ENCODE results near the gene KRTAP10-8. TPM values are rescaled to one million over a fixed set of nuclear protein-coding genes. Genes with fewer than 3 reads are reported as not detected.
"Not testable (repeated sequence)": the region's sequence is repeated elsewhere in the genome, so short reads cannot be mapped to it uniquely, and the experiment has no call there.

Gene KRTAP10-8
- total RNA-seq, 1 donor from 2014 or later: not detected

GRCh38 chr21:44628707-44629391, 17.0 kb downstream of the KRTAP10-8 start:
- TF ChIP-seq, protein P1, sequence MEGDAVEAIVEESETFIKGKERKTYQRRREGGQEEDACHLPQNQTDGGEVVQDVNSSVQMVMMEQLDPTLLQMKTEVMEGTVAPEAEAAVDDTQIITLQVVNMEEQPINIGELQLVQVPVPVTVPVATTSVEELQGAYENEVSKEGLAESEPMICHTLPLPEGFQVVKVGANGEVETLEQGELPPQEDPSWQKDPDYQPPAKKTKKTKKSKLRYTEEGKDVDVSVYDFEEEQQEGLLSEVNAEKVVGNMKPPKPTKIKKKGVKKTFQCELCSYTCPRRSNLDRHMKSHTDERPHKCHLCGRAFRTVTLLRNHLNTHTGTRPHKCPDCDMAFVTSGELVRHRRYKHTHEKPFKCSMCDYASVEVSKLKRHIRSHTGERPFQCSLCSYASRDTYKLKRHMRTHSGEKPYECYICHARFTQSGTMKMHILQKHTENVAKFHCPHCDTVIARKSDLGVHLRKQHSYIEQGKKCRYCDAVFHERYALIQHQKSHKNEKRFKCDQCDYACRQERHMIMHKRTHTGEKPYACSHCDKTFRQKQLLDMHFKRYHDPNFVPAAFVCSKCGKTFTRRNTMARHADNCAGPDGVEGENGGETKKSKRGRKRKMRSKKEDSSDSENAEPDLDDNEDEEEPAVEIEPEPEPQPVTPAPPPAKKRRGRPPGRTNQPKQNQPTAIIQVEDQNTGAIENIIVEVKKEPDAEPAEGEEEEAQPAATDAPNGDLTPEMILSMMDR (IDR thresholded peaks at IDR 0.05): no peak
- intact Hi-C loops (cut with DNase I): no loop called here
- Histone ChIP-seq H3K36me3 (no peaks in the 10 kb centered on the region), H3K27me3 (no peaks in the 10 kb centered on the region), H3K9me3 (peaks cover 12% of the 10 kb centered on the region), H3K4me3 (no peak overlapping the region), H3K4me1 (no peaks in the 10 kb centered on the region), H3K27ac (no peak overlapping the region)
- DNase-seq: no peak
- peak; percentile 33 for ATAC-seq

DNA sequence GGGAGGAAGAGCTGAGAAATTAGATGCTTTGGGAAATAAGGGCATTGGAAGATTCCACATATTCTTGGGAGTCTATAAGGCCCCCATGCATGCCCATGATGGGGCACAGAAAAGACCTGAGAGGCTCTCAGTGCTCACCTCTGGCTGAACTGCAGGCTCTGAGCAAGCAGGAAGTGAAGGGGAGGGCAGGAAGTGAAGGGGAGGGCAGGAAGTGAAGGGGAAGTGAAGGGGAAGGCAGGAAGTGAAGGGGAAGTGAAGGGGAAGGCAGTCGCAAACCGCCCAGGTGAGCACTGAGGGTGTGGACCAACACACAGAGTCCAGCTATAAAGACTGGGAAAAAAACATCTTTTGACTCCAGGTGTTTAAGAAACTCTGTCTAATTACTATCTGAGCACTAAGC, 18.6 kb downstream of the KRTAP10-8 start:
- ATAC-seq (no peak), DNase-seq (no peak)
- H3K4me1 ChIP-seq: no peaks in the 10 kb centered on the region
- intact Hi-C loops (cut with DNase I): no loop called here
- H3K27me3 ChIP-seq: no peaks in the 10 kb centered on the region
- TF ChIP-seq, protein P1 (IDR thresholded peaks at IDR 0.05): no peak
- no peak overlapping the region for H3K27ac ChIP-seq
- H3K4me3 ChIP-seq: no peak overlapping the region
- H3K9me3 ChIP-seq: peaks cover 8% of the 10 kb centered on the region
- no peaks in the 10 kb centered on the region for H3K36me3 ChIP-seq

- intact Hi-C loops (cut with DNase I): no loop called here
- Histone ChIP-seq H3K4me3 (no peak overlapping the region), H3K36me3 (no peaks in the 10 kb centered on the region), H3K4me1 (no peaks in the 10 kb centered on the region), H3K9me3 (peaks cover 8% of the 10 kb centered on the region), H3K27me3 (no peaks in the 10 kb centered on the region), H3K27ac (no peak overlapping the region)
- TF ChIP-seq, protein P1 (IDR thresholded peaks at IDR 0.05): no peak
- no peak for ATAC-seq
- DNase-seq: no peak
Measured at GRCh38 chr21:44632067-44632466, 20.2 kb downstream of the KRTAP10-8 start.

DNA sequence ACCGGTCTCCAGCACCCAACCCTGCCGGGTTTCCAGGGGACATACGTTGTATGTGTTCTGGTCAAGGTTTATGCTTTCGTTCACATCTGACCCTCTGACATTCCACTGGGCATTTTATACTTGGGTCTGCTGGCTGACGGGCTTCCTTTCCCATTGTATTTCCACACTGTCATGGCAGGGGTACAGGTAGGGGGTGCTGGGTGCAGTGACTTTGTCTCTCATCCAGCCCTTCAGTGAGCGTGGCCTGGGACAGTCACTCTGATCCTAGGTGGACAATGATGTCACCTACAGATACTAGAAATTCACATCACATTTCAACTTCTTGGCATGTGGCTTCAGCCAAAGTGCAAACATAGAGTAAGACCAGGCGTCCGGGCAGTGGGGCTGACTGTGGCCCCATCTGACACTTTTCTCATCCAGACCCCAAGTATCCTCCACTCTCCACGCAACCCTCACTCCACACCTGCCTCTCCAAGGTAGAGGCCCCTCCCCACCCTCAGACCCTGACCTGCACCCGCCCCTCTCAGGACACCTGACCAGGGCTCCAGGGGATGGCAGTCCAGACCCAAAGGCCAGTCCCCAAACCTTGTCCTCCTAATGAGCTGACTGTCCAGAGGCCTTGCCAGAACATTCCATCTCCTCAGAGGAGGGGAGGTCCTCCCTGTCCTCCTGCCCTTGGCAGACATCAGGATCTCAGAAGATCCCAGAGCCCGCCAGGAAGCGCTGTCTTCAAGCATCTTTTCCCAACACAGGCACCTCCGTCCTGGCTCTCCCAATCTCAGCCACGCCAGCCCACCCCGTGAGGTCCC, 24.5 kb downstream of the KRTAP10-8 start:
- Histone ChIP-seq H3K4me3 (no peak overlapping the region), H3K36me3 (no peaks in the 10 kb centered on the region), H3K4me1 (no peaks in the 10 kb centered on the region), H3K27me3 (no peaks in the 10 kb centered on the region), H3K27ac (no peak overlapping the region), H3K9me3 (peaks cover 2% of the 10 kb centered on the region)
- intact Hi-C loops (cut with DNase I): no loop called here
- TF ChIP-seq, protein P1 (IDR thresholded peaks at IDR 0.05): no peak
- DNase-seq (no peak), ATAC-seq (peak; percentile 13)

GRCh38 chr21:44637018-44637850, 25.4 kb downstream of the KRTAP10-8 start, which contains the start of gene KRTAP10-10:
Gene KRTAP10-10, plus strand, starts transcription at chr21:44637356. Its CDS starts 62 bp downstream, at chr21:44637418.
- DNase-seq (no peak), ATAC-seq (peak; percentile 21)
- intact Hi-C loops (cut with DNase I): no loop called here
- Histone ChIP-seq H3K4me3 (no peak within 1 kb of the TSS), H3K27ac (no peak within 1 kb of the TSS), H3K4me1 (no peaks in the 10 kb centered on the region), H3K27me3 (no peaks in the 10 kb centered on the region), H3K36me3 (no peaks in the 10 kb centered on the region), H3K9me3 (no peaks in the 10 kb centered on the region)
- TF ChIP-seq, protein P1 (IDR thresholded peaks at IDR 0.05): no peak

GRCh38 chr21:44637851-44638348, 26.0 kb downstream of the KRTAP10-8 start:
- peak; percentile 8 for ATAC-seq
- H3K9me3 ChIP-seq; DNase-seq; H3K36me3 ChIP-seq; intact Hi-C loops (cut with DNase I); H3K27me3 ChIP-seq; H3K4me1 ChIP-seq; H3K4me3 ChIP-seq; H3K27ac ChIP-seq: not testable (repeated sequence)

DNA sequence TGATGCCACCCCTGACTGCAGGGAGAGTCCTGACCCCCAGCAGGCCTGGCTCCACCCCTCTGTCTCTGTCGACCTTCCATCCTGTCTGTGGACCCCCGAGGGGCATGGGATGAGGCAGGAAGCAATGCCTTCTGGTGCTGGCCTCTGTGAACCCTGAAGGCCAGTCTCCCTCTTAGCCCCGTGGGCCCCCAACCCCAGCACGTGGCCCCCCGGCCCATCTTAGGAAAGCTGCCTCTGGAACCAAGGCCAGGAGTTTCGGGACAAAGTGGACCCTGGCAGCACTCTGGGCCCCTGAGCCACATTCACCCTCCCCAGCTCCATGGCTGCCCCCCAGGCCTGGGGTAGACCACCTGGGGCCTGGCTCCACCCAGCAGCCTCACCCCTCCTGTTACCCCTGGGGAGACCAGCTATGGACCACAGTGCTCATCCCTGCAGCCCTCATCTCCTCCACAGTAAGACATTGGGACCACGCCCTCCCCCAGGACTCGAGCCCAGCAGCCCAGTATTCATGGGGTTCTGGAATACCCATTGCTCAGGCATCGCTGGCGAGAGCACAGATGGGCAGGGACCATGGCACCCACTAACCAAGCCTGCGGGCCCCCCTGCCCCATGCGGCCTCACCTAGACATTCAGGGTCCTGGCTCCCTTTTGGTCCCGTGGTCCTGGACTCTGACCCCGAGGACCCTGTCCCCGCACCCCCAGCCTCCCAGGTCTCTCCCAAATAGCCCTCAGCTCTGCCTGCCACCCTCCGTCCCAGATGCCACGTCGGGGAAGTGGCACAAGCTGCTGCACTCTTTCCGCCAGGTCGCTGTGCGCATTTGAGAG, 26.8 kb downstream of the KRTAP10-8 start:
- H3K4me1 ChIP-seq: not testable (repeated sequence)
- peak; percentile 19 for ATAC-seq

More for the DNA sequence above, 26.8 kb downstream of the KRTAP10-8 start:
- intact Hi-C loops (cut with DNase I); H3K27me3 ChIP-seq; DNase-seq; H3K27ac ChIP-seq; H3K4me3 ChIP-seq; H3K9me3 ChIP-seq; H3K36me3 ChIP-seq: not testable (repeated sequence)

Measured in upper lobe of right lung (tissue), 1 donor.